GM23248 (cell line): ENCODE measurements around the gene C14orf119.

ENCODE experiments used
- EZH2 ChIP-seq: fragments of 200-600 bp; sonication (generic); IDR thresholded peaks from 2 replicates; pipeline ENCODE4 v1.6.1; 2018; ENCODE audit warnings: antibody characterized with exemption, mild to moderate bottlenecking; ENCODE audit not compliant: insufficient read depth, poor library complexity, severe bottlenecking
- EZH2phosphoT487 ChIP-seq: fragments of 200-600 bp; sonication (generic); IDR thresholded peaks from 2 replicates; pipeline ENCODE4 v1.6.1; 2018; ENCODE audit warnings: antibody characterized with exemption, moderate library complexity, mild to moderate bottlenecking, low read depth; ENCODE audit not compliant: insufficient read depth

DNA sequence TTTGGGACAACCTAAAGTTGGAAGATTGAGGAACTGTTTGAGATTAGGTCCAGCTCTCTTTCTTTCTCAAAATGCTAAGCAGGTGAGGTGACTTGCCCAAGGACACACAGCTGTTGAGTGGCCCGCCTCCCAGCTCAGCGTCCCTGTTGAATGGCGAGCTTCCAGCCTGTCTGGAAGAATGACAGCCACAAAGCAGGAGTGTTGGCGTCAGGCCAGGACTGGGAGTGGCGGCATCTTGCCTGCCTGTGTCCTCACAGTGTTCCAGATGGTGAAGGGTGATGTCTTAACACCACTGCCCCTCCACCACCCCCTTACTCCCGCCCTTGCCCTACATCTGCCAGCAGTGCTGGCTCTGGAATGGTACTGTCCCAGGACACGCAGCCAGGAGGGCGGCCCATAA is 28.1 kb downstream of the C14orf119 start:
- TF ChIP-seq EZH2 (no peak), EZH2phosphoT487 (no peak)
